Stimulated activated CD8-positive, alpha-beta memory T cell treated with anti-CD3 and anti-CD28 coated beads, Interleukin-12 subunit alpha, Interleukin-12 subunit beta, amount 100 ng/mL, for 24 hours (primary cell): Measurements from ENCODE around the gene BACE2.
A peak's percentile ranks its signal among the peaks of the same experiment; 100 is the strongest.

Experiments used
- DNase-seq: peaks from one replicate; pipeline ENCODE4 v3.0.0-alpha.2; 2020; ENCODE audit errors: extremely low read depth

BACE2 gene

DNA sequence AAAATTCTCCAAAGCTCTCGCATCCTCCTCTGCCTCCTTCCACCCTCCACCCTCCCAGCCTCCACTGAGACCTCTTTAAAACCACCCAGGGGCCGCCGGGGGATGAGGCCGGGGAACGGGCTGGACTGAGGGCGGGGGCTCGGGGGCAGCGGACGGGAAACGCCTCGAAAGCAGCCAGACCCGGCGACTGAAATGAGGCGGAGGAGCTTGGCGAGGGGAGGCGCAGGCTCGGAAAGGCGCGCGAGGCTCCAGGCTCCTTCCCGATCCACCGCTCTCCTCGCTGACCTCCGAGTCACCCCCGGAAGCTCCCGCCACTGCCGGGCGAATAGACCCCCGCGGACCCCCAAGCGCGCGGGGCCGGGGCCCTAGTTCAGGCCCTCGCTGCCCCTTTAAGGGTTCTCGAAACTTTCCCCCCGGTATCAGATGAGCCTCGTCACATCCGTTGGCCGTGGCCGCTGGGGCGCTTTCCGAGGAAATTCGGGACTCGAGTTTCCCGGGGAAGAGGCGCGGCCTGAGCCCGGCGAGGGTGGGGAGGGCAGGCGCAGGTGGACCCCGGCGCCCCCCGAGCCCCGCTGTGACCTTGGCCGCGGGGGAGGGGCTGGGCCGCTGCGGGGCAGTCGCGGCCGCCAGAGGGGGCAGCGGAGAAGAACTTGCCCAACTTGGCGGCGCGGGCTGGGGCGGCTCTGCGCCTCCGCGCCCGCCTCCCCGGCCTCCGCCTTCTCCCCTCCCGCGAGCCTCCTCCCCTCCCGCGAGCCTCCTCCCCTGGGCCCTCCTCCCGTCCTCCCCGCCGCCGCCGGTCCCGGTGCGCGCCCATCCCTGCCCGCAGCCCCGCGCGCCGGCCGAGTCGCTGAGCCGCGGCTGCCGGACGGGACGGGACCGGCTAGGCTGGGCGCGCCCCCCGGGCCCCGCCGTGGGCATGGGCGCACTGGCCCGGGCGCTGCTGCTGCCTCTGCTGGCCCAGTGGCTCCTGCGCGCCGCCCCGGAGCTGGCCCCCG lies at the start of gene BACE2:
Gene BACE2 (plus strand): TSS at position 813 of the 995 bp plus-strand sequence. CDS start 104 bp downstream, at position 917.
- peak; percentile 28 for DNase-seq

DNA sequence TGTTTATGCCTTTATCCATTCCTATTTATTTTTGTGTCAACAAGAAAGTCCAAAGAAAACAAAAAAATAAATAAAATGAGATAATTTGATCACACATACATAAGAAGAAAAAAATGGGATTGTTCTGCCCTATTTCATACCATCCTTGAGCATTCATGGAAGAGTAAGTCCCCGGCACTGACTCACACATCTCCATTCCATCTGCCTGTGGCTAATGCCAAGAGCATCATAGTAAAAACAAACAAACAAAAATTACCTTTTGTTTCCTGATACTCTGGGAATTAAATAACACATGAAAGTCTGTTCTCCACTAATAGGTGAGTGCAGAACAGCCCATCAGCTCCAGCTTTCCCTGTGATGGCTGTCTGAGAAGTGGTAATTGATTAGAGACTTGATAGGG lies 48.1 kb upstream of the BACE2 start:
- no peak for DNase-seq

DNA sequence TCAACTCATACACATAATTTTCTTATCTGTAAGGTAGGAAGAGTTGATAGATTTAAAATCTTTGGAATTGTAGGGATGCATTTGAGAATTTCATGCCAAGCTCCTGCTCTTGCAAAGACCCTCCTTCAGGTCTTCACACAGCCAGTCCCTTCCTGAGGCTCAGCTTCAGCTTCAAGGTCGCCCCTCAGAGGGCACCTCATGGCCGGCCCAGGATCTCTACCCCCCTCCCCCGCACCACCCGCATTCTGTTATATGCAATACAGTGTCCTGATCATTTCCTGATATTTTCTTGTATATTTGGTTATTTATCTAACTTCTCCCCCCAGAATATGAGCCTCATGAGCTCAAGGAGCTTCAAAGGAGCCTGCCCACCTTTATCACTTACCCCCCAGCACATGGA lies 47.0 kb upstream of the BACE2 start:
- DNase-seq = no peak

GRCh38 chr21:41121785-41122415 lies 46.1 kb upstream of the BACE2 start:
- DNase-seq = peak; percentile 14

GRCh38 chr21:41124641-41125201 lies 43.2 kb upstream of the BACE2 start:
- no peak for DNase-seq

GRCh38 chr21:41128981-41129380 lies 39.0 kb upstream of the BACE2 start:
- DNase-seq = no peak

DNA sequence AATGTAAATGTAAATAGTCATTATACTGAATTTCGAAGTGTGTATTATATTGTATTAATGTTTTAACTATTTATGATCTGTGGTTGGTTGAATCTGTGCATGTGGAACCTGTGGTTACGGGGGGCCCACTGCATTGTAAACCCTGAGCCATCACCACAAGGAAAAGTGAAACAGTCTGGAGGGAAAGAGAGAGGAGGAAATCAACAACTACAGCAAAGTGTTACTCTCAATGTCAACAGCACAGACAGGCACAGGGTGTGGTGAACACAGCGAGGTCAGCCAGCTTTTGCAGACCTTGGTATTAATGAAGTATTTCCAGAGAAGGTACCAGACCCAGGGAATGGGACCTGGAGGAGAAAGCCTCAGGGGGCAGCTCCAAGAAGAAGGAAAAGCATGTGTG lies 37.1 kb upstream of the BACE2 start:
- DNase-seq = no peak

GRCh38 chr21:41133874-41134522 lies 34.0 kb upstream of the BACE2 start:
- no peak for DNase-seq

GRCh38 chr21:41135746-41136145 lies 32.2 kb upstream of the BACE2 start:
- DNase-seq = no peak

GRCh38 chr21:41136286-41136685 lies 31.7 kb upstream of the BACE2 start:
- no peak for DNase-seq

- no peak for DNase-seq
Measured at GRCh38 chr21:41137401-41137800, 30.6 kb upstream of the BACE2 start.

GRCh38 chr21:41137889-41138288 lies 30.1 kb upstream of the BACE2 start:
- no peak for DNase-seq

- no peak for DNase-seq
Measured at GRCh38 chr21:41138711-41139110, 29.2 kb upstream of the BACE2 start.

DNA sequence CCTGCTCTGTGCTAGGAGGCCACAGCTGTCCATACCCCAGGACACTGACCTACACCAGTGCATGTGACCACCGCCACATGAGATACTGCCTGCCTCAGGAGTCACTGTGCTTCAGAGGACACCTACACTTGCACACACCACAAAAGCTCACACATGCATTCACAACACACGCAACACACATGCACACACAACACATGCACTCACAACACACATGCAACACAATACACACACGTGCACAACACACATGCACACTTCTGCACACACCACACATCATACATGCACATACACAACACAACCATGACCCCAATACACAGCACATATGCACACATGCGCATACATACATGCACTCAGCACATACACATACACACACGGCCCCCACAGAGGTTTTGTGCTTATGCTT lies 28.7 kb upstream of the BACE2 start:
- no peak for DNase-seq

DNA sequence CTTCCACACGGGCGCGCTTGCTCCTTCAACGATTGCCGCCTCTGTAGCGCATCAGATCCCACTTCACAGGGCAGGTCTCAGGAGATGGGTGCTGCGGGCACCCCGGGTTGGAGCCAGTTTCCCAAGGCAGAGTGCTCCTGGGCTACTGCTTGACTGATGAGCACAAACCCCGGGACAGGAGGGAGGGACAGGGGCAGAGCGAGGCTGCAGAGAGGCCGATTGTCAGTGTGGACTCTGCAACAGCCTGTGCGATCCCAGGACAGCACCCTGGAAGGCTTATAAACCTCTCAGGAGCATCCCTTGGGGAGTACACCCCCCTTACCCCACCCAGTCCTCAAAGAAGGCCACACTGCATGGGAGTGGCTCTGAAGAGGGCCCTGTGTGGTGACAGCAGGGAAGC lies 28.0 kb upstream of the BACE2 start:
- no peak for DNase-seq

GRCh38 chr21:41141031-41141457 lies 26.9 kb upstream of the BACE2 start:
- no peak for DNase-seq

DNA sequence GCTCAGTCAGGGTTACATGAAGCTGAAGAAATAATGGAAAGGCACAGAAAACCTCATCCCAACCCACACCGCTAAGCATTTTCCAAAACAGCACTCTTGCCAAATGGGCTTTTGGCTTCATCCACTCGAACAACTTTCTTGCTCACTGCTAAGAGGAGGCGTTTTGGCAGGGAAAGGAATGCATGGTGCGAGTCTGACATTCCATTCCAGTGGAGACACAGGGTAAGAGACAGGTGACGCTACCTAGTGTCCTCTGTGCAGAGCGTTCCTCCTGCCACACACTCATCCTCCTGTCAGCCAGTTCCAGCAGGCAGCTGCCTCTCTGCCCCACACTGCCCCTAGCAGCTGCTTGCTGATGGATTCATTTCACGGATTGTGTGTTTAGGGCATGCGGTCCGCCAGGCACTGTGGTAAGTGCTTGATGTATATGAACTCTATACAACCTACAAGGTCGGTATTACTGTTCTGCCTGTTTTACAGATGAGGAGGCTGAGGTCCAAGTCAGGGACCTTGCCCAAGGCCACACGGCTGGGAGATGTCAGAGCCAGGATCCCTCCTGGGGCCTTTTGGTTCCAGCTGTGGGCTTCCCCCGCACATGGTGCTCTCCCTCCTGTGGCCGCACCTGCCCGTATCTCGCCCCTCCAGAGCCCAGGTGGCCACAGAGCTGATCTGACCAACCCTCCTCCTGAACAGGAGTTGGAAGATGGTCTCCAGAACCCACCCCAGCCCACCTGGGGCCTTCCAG lies 25.7 kb upstream of the BACE2 start:
- no peak for DNase-seq

- DNase-seq = no peak
Measured at GRCh38 chr21:41143596-41144325, 24.2 kb upstream of the BACE2 start.

- no peak for DNase-seq
Measured at GRCh38 chr21:41147096-41147978, 20.6 kb upstream of the BACE2 start.

DNA sequence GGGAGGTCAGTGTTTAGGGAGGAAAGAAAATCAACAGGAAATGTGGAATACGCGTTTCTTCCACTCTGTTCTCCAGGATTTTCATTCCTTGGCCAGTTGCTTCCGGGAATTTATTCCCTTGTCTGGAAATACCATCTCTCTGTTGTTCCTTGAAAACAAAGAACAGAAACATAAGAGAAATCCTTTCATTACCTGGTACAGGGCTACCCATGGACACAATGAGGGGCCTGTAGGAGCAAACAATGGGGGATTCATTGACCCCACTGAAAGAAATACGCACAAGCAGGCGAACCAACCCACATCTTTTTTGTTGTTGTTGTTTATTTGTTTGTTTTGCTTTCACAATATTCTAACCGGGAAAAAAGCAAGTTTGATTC lies 20.0 kb upstream of the BACE2 start:
- DNase-seq = no peak
